K562 (cell line): Measurements from ENCODE around the gene CCM2. TPM values are rescaled to one million over a fixed set of nuclear protein-coding genes. Genes with fewer than 3 reads are reported as not detected.
A peak's percentile ranks its signal among the peaks of the same experiment; 100 is the strongest.

Experiments used
- CBX8 ChIP-seq: fragments of 200-600 bp; sonication (generic); IDR thresholded peaks from 2 replicates; pipeline ENCODE4 v1.6.1; 2012; ENCODE audit warnings: borderline replicate concordance, mixed run types, low read depth, mild to moderate bottlenecking, moderate library complexity, mixed read lengths, low read length, control low read depth, inconsistent platforms; ENCODE audit not compliant: poor library complexity, severe bottlenecking; ENCODE audit errors: extremely low read depth
- CREM ChIP-seq: IDR thresholded peaks from 2 replicates; pipeline ENCODE4 v1.6.1; 2014; ENCODE audit warnings: antibody characterized with exemption, low read depth
- RBM25 ChIP-seq: fragments of 200-400 bp; formaldehyde crosslinking; IDR thresholded peaks from 2 replicates; pipeline ENCODE4 v1.6.1; 2018; ENCODE audit warnings: low read length, low read depth, moderate library complexity; ENCODE audit not compliant: severe bottlenecking
- SMARCC2 ChIP-seq: fragments of 450-650 bp; IDR thresholded peaks from 2 replicates; pipeline ENCODE4 v1.6.1; 2017; ENCODE audit warnings: antibody characterized with exemption, moderate library complexity, mild to moderate bottlenecking, low read depth
- STAT5B ChIP-seq: fragments of 250-450 bp; sonication (Bioruptor Pico); IDR thresholded peaks from 2 replicates; pipeline ENCODE4 v1.8.0; 2021; ENCODE audit warnings: mild to moderate bottlenecking, inconsistent platforms
- TEAD1 ChIP-seq, 2 experiments: fragments of 450-650 bp in 1 of 2; sonication (generic) in 1 of 2; formaldehyde crosslinking; IDR thresholded peaks; 2 replicates each; pipeline versions ENCODE4 v1.4.0 to v1.8.0; 2020 to 2022; ENCODE audit warnings: mild to moderate bottlenecking in 2 of 2, missing genetic modification reagents in 1 of 2
- TGIF2 ChIP-seq: sonication (generic); formaldehyde crosslinking; IDR thresholded peaks from 2 replicates; pipeline ENCODE4 v1.8.1; 2022; ENCODE audit warnings: mild to moderate bottlenecking, missing genetic modification reagents, moderate library complexity
- ZNF217 ChIP-seq: sonication (generic); formaldehyde crosslinking; IDR thresholded peaks from 2 replicates; pipeline ENCODE4 v1.8.0; 2022; ENCODE audit warnings: mild to moderate bottlenecking, missing genetic modification reagents
- polyA plus RNA-seq, 8 experiments: library from polyadenylated mRNA; depleted of rRNA in 4 of 8; stranded (reverse) in 5 of 8; unstranded in 3 of 8; fragments of >200 nt; fragmentation: Nextera tagmentation in 2 of 8; fragmentation: Illumina TruSeq in 1 of 8; extraction: Ambion mirVana in 2 of 8; extraction: Trizol in 1 of 8; gene quantifications; 2 replicates each; pipeline versions ENCODE4 v1.2.1 to v1.2.3, GENCODE V29; 2011 to 2014; ENCODE audit warnings: inconsistent platforms in 1 of 8, missing spikeins in 1 of 8
- total RNA-seq, 7 experiments: library from RNA; depleted of rRNA in 6 of 7; stranded (reverse); fragments of >200 nt in 6 of 7; fragmentation: Illumina TruSeq in 2 of 7; extraction: Trizol in 2 of 7; gene quantifications; 2 replicates each; pipeline versions ENCODE4 v1.2.1 to v1.2.3, GENCODE V29; 2011 to 2021; ENCODE audit warnings: low replicate concordance in 1 of 7
- TF ChIP-seq, protein P1 (sequence below): fragments of 450-650 bp; formaldehyde crosslinking; conservative IDR thresholded peaks from 2 replicates; pipeline ENCODE4 v1.4.0; 2022; ENCODE audit warnings: mild to moderate bottlenecking, missing genetic modification characterization
- TF ChIP-seq, protein P2 (sequence below), 3 experiments: IDR thresholded peaks in 2 of 3; conservative IDR thresholded peaks in 1 of 3; 2 replicates each; pipeline ENCODE4 v1.5.1; 2011 to 2012; ENCODE audit warnings: low read length in 3 of 3, mild to moderate bottlenecking in 3 of 3, control low read depth in 2 of 3, improper control_type of control experiment in 1 of 3, inconsistent platforms in 1 of 3, low read depth in 1 of 3, mixed read lengths in 1 of 3, moderate library complexity in 1 of 3; ENCODE audit not compliant: insufficient read depth in 2 of 3
- TF ChIP-seq, protein P3 (sequence below), 2 experiments: fragments of 150-350 bp in 1 of 2; IDR thresholded peaks; 2 replicates each; pipeline ENCODE4 v1.6.1; 2012 to 2016; ENCODE audit warnings: low read depth in 2 of 2, low read length in 2 of 2, mild to moderate bottlenecking in 1 of 2, moderate library complexity in 1 of 2
- TF ChIP-seq, protein P4 (sequence below): fragments of 450-650 bp; formaldehyde crosslinking; IDR thresholded peaks from 2 replicates; pipeline ENCODE4 v1.4.0; 2020; ENCODE audit warnings: mild to moderate bottlenecking, moderate library complexity
- TF ChIP-seq, protein P5 (sequence below): sonication (generic); formaldehyde crosslinking; IDR thresholded peaks from 2 replicates; pipeline ENCODE4 v1.4.0; 2020; ENCODE audit warnings: mild to moderate bottlenecking, missing genetic modification reagents
- TF ChIP-seq, protein P6 (sequence below): conservative IDR thresholded peaks from 2 replicates; pipeline ENCODE4 v1.6.1; 2011; ENCODE audit warnings: low read depth, mild to moderate bottlenecking, low read length; ENCODE audit not compliant: control insufficient read depth

The CCM2 gene
- total and polyA plus RNA-seq, 9 of the 15 experiments (the other 6 are each of a cell fraction or from before 2014, with no cell fraction given), result 0.41 to 38.6 (median 25.9) TPM

DNA sequence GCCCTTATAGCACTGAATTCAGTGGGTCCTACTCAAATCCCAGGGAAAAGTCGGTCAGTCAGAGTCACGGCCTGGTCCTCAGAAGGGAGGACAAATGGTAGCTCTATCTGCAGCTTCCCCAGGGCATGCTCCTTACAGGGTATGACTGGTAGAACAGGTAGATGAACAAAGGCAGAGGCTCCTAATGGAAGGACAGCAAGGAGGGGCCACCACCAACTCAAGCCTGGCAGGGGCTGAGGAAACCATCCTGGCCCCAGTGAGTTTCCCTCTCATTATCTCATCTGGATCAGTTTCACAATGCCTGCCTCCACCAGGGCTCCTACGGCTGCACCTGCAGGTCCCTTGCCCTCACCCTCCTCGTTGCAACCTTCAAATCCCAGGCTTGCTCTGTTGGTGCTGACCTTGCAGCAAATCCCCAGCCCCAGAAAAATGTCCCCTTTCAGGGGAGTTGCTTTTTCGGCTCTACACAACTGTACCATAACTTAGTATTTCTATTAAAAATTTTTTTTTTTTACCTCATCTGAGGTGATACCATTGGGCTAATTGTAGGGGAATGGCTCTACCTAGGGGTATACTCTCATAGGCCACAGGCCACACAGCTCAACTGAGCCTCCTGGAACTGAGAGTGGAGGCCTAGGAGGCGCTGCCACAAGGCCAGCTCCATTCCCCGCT is 18.8 kb upstream of the CCM2 start (continued):
- TF ChIP-seq, protein P1, sequence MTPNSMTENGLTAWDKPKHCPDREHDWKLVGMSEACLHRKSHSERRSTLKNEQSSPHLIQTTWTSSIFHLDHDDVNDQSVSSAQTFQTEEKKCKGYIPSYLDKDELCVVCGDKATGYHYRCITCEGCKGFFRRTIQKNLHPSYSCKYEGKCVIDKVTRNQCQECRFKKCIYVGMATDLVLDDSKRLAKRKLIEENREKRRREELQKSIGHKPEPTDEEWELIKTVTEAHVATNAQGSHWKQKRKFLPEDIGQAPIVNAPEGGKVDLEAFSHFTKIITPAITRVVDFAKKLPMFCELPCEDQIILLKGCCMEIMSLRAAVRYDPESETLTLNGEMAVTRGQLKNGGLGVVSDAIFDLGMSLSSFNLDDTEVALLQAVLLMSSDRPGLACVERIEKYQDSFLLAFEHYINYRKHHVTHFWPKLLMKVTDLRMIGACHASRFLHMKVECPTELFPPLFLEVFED (CRISPR knock-in tag), result no peak
- TF ChIP-seq CREM, result no peak
- TF ChIP-seq RBM25, result no peak
- no peak for TF ChIP-seq CBX8
- TF ChIP-seq, protein P2, sequence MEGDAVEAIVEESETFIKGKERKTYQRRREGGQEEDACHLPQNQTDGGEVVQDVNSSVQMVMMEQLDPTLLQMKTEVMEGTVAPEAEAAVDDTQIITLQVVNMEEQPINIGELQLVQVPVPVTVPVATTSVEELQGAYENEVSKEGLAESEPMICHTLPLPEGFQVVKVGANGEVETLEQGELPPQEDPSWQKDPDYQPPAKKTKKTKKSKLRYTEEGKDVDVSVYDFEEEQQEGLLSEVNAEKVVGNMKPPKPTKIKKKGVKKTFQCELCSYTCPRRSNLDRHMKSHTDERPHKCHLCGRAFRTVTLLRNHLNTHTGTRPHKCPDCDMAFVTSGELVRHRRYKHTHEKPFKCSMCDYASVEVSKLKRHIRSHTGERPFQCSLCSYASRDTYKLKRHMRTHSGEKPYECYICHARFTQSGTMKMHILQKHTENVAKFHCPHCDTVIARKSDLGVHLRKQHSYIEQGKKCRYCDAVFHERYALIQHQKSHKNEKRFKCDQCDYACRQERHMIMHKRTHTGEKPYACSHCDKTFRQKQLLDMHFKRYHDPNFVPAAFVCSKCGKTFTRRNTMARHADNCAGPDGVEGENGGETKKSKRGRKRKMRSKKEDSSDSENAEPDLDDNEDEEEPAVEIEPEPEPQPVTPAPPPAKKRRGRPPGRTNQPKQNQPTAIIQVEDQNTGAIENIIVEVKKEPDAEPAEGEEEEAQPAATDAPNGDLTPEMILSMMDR (IDR thresholded peaks at IDR 0.05 in 2 of 3, conservative IDR thresholded peaks at IDR 0.05 in 1 of 3; ENCODE audit: insufficient read depth in 2 of 3, low read depth in 1 of 3, low read length in 3 of 3), result peak in 1 of 3 experiments; percentile 9; a peak in 1 of 6 replicates
- TF ChIP-seq, protein P3, sequence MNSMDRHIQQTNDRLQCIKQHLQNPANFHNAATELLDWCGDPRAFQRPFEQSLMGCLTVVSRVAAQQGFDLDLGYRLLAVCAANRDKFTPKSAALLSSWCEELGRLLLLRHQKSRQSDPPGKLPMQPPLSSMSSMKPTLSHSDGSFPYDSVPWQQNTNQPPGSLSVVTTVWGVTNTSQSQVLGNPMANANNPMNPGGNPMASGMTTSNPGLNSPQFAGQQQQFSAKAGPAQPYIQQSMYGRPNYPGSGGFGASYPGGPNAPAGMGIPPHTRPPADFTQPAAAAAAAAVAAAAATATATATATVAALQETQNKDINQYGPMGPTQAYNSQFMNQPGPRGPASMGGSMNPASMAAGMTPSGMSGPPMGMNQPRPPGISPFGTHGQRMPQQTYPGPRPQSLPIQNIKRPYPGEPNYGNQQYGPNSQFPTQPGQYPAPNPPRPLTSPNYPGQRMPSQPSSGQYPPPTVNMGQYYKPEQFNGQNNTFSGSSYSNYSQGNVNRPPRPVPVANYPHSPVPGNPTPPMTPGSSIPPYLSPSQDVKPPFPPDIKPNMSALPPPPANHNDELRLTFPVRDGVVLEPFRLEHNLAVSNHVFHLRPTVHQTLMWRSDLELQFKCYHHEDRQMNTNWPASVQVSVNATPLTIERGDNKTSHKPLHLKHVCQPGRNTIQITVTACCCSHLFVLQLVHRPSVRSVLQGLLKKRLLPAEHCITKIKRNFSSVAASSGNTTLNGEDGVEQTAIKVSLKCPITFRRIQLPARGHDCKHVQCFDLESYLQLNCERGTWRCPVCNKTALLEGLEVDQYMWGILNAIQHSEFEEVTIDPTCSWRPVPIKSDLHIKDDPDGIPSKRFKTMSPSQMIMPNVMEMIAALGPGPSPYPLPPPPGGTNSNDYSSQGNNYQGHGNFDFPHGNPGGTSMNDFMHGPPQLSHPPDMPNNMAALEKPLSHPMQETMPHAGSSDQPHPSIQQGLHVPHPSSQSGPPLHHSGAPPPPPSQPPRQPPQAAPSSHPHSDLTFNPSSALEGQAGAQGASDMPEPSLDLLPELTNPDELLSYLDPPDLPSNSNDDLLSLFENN (IDR thresholded peaks at IDR 0.05; ENCODE audit: low read depth in 2 of 2, low read length in 2 of 2), result no peak
- TF ChIP-seq, protein P4, sequence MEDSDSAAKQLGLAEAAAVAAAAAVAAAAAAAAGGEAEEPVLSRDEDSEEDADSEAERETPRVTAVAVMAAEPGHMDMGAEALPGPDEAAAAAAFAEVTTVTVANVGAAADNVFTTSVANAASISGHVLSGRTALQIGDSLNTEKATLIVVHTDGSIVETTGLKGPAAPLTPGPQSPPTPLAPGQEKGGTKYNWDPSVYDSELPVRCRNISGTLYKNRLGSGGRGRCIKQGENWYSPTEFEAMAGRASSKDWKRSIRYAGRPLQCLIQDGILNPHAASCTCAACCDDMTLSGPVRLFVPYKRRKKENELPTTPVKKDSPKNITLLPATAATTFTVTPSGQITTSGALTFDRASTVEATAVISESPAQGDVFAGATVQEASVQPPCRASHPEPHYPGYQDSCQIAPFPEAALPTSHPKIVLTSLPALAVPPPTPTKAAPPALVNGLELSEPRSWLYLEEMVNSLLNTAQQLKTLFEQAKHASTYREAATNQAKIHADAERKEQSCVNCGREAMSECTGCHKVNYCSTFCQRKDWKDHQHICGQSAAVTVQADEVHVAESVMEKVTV (CRISPR knock-in tag), result no peak
- TF ChIP-seq STAT5B (CRISPR knock-in tag), result no peak
- TF ChIP-seq TGIF2 (CRISPR knock-in tag), result no peak
- no peak for TF ChIP-seq TEAD1 (CRISPR knock-in tag; IDR thresholded peaks at IDR 0.05)
- TF ChIP-seq, protein P5, sequence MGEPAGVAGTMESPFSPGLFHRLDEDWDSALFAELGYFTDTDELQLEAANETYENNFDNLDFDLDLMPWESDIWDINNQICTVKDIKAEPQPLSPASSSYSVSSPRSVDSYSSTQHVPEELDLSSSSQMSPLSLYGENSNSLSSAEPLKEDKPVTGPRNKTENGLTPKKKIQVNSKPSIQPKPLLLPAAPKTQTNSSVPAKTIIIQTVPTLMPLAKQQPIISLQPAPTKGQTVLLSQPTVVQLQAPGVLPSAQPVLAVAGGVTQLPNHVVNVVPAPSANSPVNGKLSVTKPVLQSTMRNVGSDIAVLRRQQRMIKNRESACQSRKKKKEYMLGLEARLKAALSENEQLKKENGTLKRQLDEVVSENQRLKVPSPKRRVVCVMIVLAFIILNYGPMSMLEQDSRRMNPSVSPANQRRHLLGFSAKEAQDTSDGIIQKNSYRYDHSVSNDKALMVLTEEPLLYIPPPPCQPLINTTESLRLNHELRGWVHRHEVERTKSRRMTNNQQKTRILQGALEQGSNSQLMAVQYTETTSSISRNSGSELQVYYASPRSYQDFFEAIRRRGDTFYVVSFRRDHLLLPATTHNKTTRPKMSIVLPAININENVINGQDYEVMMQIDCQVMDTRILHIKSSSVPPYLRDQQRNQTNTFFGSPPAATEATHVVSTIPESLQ (CRISPR knock-in tag), result no peak
- TF ChIP-seq, protein P6, sequence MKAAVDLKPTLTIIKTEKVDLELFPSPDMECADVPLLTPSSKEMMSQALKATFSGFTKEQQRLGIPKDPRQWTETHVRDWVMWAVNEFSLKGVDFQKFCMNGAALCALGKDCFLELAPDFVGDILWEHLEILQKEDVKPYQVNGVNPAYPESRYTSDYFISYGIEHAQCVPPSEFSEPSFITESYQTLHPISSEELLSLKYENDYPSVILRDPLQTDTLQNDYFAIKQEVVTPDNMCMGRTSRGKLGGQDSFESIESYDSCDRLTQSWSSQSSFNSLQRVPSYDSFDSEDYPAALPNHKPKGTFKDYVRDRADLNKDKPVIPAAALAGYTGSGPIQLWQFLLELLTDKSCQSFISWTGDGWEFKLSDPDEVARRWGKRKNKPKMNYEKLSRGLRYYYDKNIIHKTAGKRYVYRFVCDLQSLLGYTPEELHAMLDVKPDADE, result no peak
- no peak for TF ChIP-seq ZNF217 (CRISPR knock-in tag)
- TF ChIP-seq SMARCC2, result no peak
